GM19372 (cell line): ENCODE measurements around the gene MKNK1.

Source experiments
- ATAC-seq: cut with Tn5 transposase; IDR thresholded peaks from one replicate; pipeline ENCODE4 v1.9.1; 2021; ENCODE audit warnings: mild to moderate bottlenecking, low read depth, moderate library complexity; ENCODE audit not compliant: unreplicated experiment

Gene MKNK1

GRCh38 chr1:46510341-46510997 is 93.6 kb downstream of the MKNK1 start:
- ATAC-seq: no peak

GRCh38 chr1:46508757-46509156 is 95.3 kb downstream of the MKNK1 start:
- ATAC-seq: no peak
